Vagina (tissue), 2 donors: ENCODE results near the gene RCCD1. TPM values are rescaled to one million over a fixed set of nuclear protein-coding genes. Genes with fewer than 3 reads are reported as not detected.
A peak's percentile ranks its signal among the peaks of the same experiment; 100 is the strongest.

Experiments
- DNase-seq, 2 donors: peaks; one replicate each; pipeline ENCODE4 v3.0.0-alpha.2; 2017; ENCODE audit errors: extremely low spot score in 2 of 2
- H3K27ac ChIP-seq: fragments of 200-600 bp; sonication (generic); one replicate; pipeline ENCODE4 v1.5.1; 2019
- H3K27me3 ChIP-seq: fragments of 200-600 bp; sonication (generic); one replicate; pipeline ENCODE4 v1.5.1; 2019
- H3K36me3 ChIP-seq, 2 donors: fragments of 200-600 bp; sonication (generic); one replicate each; pipeline ENCODE4 v1.5.1; 2017 to 2019
- H3K4me1 ChIP-seq: fragments of 200-600 bp; sonication (generic); one replicate; pipeline ENCODE4 v1.5.1; 2019
- H3K4me3 ChIP-seq, 2 donors: fragments of 200-600 bp; sonication (generic); 1 replicate in 1 of 2; 2 replicates in 1 of 2; pipeline ENCODE4 v1.5.1; 2016 to 2019
- H3K9me3 ChIP-seq: fragments of 200-600 bp; sonication (generic); one replicate; pipeline ENCODE4 v1.5.1; 2019
- POLR2A ChIP-seq, 2 donors: fragments of 450-650 bp; IDR thresholded peaks; one replicate each; pipeline ENCODE4 v1.6.1; 2017; ENCODE audit warnings: antibody characterized with exemption in 2 of 2, mild to moderate bottlenecking in 2 of 2, moderate library complexity in 2 of 2
- POLR2AphosphoS5 ChIP-seq, 2 donors: sonication (generic); formaldehyde crosslinking; IDR thresholded peaks; one replicate each; pipeline ENCODE4 v1.9.0; 2017; ENCODE audit warnings: antibody characterized with exemption in 2 of 2, mild to moderate bottlenecking in 2 of 2, low read depth in 1 of 2; ENCODE audit not compliant: insufficient read depth in 1 of 2
- intact Hi-C: fragments of 100-400 bp; cut with DNase I; formaldehyde crosslinking; loops from one replicate; pipeline ENCODE4 v1.15.1; 2023
- total RNA-seq: library from RNA; depleted of rRNA; stranded (reverse); fragments of >200 nt; gene quantifications from one replicate; pipeline ENCODE4 v1.2.3, GENCODE V29; 2016
- TF ChIP-seq, protein P1 (sequence below), 3 experiments: fragments of 450-650 bp in 2 of 3; fragments of 200-600 bp in 1 of 3; sonication (generic) in 1 of 3; IDR thresholded peaks; one replicate each; pipeline ENCODE4 v1.5.1; 2017 to 2019; ENCODE audit warnings: antibody characterized with exemption in 3 of 3, mild to moderate bottlenecking in 2 of 3, moderate library complexity in 2 of 3

RCCD1 gene
- total RNA-seq, 1 donor from 2014 or later = 6.9 TPM

DNA sequence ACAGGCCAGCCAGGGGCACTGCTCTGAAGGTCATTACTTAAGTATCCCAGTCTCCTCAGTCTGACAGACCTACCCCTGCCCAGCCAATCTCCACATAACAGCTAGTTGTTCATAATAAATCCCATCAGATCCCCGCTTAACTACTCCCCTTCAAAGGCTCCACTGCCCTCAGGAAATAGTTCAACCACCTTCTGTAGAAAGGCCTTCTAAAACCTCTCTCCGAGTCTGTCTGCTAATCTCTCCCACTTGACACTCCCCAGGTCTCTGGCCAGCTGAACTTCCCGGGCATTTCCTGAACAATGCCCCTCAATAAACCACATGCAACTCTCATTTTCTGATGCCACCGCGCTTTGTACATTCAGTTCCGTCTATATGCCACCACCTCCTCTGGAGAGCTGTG is 33.6 kb downstream of the RCCD1 start:
- intact Hi-C loops = no loop called here
- TF ChIP-seq POLR2A (IDR thresholded peaks at IDR 0.05) = no peak
- TF ChIP-seq, protein P1, sequence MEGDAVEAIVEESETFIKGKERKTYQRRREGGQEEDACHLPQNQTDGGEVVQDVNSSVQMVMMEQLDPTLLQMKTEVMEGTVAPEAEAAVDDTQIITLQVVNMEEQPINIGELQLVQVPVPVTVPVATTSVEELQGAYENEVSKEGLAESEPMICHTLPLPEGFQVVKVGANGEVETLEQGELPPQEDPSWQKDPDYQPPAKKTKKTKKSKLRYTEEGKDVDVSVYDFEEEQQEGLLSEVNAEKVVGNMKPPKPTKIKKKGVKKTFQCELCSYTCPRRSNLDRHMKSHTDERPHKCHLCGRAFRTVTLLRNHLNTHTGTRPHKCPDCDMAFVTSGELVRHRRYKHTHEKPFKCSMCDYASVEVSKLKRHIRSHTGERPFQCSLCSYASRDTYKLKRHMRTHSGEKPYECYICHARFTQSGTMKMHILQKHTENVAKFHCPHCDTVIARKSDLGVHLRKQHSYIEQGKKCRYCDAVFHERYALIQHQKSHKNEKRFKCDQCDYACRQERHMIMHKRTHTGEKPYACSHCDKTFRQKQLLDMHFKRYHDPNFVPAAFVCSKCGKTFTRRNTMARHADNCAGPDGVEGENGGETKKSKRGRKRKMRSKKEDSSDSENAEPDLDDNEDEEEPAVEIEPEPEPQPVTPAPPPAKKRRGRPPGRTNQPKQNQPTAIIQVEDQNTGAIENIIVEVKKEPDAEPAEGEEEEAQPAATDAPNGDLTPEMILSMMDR (IDR thresholded peaks at IDR 0.05) = no peak
- no peak for TF ChIP-seq POLR2AphosphoS5 (IDR thresholded peaks at IDR 0.05; ENCODE audit: insufficient read depth in 1 of 2, low read depth in 1 of 2)
- Histone ChIP-seq H3K4me1 (peaks cover 3% of the 10 kb centered on the region), H3K9me3 (no peaks in the 10 kb centered on the region), H3K4me3 (no peak overlapping the region), H3K27me3 (no peaks in the 10 kb centered on the region), H3K27ac (no peak overlapping the region), H3K36me3 (no peaks in the 10 kb centered on the region)
- no peak for DNase-seq

DNA sequence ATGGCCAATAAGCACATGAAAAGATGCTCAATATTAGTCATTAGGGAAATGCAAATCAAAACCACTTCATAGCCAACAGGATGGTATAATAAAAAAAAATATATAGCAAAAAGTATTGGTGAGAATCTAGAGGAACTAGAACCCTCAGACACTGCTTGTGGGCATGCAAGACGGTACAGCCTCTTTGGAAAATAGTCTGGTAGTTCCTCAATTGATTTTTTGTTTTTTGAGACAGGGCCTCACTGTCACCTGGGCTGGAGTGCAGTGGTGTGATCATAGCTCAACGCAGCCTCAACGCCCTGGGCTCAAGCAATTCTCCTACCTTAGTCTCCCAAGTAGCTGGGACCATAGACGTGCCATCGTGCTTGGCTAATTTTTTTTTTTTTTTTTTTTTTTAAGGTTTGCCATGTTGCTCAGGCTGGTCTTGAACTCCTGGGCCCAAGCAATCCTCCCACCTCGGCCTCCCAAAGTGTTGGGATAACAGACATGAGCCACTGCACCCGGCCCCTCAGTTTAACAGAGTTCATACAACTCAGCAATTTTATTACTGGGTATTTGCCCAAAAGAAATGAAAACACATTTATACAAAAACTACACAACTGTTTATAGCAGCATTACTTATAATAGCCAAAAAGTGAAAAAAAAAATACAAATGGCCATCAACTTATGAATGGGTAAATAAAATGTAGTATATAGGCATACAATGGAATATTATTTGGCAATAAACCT is 34.5 kb downstream of the RCCD1 start:
- Histone ChIP-seq H3K4me3 (no peak overlapping the region), H3K27me3 (no peaks in the 10 kb centered on the region), H3K9me3 (no peaks in the 10 kb centered on the region), H3K4me1 (peaks cover 9% of the 10 kb centered on the region), H3K27ac (no peak overlapping the region), H3K36me3 (no peaks in the 10 kb centered on the region)
- intact Hi-C loops = no loop called here
- TF ChIP-seq POLR2A (IDR thresholded peaks at IDR 0.05) = no peak
- TF ChIP-seq, protein P1 (IDR thresholded peaks at IDR 0.05) = no peak
- TF ChIP-seq POLR2AphosphoS5 (IDR thresholded peaks at IDR 0.05; ENCODE audit: insufficient read depth in 1 of 2, low read depth in 1 of 2) = no peak
- no peak for DNase-seq

DNA sequence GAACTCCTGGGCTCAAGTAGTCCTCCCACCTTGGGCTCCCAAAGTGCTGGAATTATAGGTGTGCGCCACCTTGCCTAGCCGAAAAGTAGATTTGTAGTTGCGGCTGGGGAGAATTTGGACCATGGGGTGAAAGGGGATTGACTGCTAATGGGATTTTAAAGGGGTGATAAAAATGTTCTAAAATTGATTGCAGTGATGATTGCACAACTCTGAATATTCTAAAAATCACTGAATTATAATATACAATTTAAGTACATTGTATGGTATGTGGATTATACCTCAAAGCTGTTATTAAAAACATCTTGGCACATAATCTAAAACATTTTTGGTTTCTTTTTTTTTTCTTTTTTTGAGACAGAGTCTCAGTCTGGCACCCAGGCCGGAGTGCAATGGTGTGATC is 35.8 kb downstream of the RCCD1 start:
- DNase-seq = no peak
- no peaks in the 10 kb centered on the region for H3K36me3 ChIP-seq
- H3K4me1 ChIP-seq = peaks cover 14% of the 10 kb centered on the region
- no peak overlapping the region for H3K4me3 ChIP-seq
- TF ChIP-seq, protein P1 (IDR thresholded peaks at IDR 0.05) = no peak
- TF ChIP-seq POLR2AphosphoS5 (IDR thresholded peaks at IDR 0.05; ENCODE audit: insufficient read depth in 1 of 2, low read depth in 1 of 2) (no peak), POLR2A (IDR thresholded peaks at IDR 0.05) (no peak)
- H3K9me3 ChIP-seq = no peaks in the 10 kb centered on the region
- H3K27ac ChIP-seq = no peak overlapping the region
- no peaks in the 10 kb centered on the region for H3K27me3 ChIP-seq
- intact Hi-C loops = no loop called here

DNA sequence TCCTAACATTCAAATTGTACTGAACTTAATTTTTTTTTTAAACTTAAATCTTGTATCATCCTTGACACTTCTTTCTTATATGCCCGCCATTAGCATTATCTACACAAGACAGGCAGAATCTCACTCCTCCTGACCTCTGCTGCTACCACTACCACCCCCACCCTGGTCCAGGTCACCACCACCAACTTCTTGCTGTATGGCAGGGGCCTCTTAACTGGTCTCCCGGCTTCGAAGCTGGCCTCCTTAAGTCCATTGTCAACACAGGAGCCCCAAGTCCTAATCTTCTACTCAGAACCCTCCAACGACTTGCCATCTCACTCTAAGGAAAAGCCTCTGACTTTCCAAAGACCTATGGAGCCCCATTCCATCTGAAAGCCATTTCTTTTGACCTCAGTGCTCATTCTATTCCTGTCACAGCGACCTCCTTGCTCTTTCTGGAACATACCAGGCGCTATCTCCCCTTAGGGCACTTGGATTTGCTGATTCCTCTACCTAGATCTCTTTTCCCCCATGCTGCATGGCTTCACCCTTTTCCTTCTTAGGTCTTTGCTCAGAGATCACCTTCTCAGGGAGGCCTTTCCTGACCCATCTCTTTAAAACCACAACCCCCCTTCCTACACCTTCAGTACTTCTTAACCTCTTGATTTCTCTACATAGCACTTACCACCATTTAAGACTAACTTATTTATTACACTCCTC is 37.1 kb downstream of the RCCD1 start:
- no peaks in the 10 kb centered on the region for H3K9me3 ChIP-seq
- TF ChIP-seq POLR2AphosphoS5 (IDR thresholded peaks at IDR 0.05; ENCODE audit: insufficient read depth in 1 of 2, low read depth in 1 of 2) = no peak
- TF ChIP-seq, protein P1 (IDR thresholded peaks at IDR 0.05) = no peak
- TF ChIP-seq POLR2A (IDR thresholded peaks at IDR 0.05) = no peak
- peaks cover 14% of the 10 kb centered on the region for H3K4me1 ChIP-seq
- DNase-seq = no peak
- no peak overlapping the region for H3K4me3 ChIP-seq
- no peaks in the 10 kb centered on the region for H3K27me3 ChIP-seq
- H3K27ac ChIP-seq = no peak overlapping the region
- H3K36me3 ChIP-seq = no peaks in the 10 kb centered on the region
- intact Hi-C loops = no loop called here

DNA sequence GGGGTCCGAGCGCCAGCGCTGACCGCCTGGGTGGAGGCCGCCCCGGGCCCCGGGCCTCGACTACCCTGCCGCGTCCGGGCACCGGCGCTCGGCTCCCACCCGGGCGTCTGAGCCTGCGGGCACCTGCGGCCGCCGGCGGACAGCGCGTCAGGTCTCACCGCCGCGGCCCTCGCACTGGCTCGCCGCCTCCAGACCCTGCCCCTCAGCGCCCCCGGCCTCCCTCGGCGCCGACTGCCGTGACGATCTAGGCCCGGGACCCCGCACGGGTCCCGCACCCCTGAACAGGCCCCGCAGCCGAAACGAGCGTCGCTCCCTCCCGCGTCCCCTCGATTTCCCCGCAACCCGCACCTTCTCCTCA is 39.4 kb downstream of the RCCD1 start:
- no peaks in the 10 kb centered on the region for H3K27me3 ChIP-seq
- TF ChIP-seq POLR2AphosphoS5 (IDR thresholded peaks at IDR 0.05; ENCODE audit: insufficient read depth in 1 of 2, low read depth in 1 of 2) (no peak), POLR2A (IDR thresholded peaks at IDR 0.05) (no peak)
- TF ChIP-seq, protein P1 (IDR thresholded peaks at IDR 0.05) = no peak
- H3K4me3 ChIP-seq = peak overlapping the region; percentile 73 to 96
- H3K36me3 ChIP-seq = peaks cover 0 to 5% of the 10 kb centered on the region in 2 donors
- no peaks in the 10 kb centered on the region for H3K9me3 ChIP-seq
- intact Hi-C loops = no loop called here
- H3K4me1 ChIP-seq = peaks cover 14% of the 10 kb centered on the region
- DNase-seq = no peak
- peak overlapping the region; percentile 93 for H3K27ac ChIP-seq
